ENCODE data around the gene BICDL1.

- no peak for TF ChIP-seq CTCF (conservative IDR thresholded peaks at IDR 0.05; ENCODE audit: low read depth, low read length)
- TF ChIP-seq EZH2 (IDR thresholded peaks at IDR 0.05; ENCODE audit: borderline replicate concordance, low read depth, low read length, poor library complexity, severe bottlenecking): no peak
Observed at GRCh38 chr12:120102189-120103043, 113.4 kb downstream of the BICDL1 start.

All from A673 (cell line).